CD4-positive, alpha-beta T cell treated with Interleukin-6 for 4 hours (primary cell): ENCODE results near the gene CDC42BPB.
A peak's percentile ranks its signal among the peaks of the same experiment; 100 is the strongest.

Experiments used
- DNase-seq: peaks from one replicate; pipeline ENCODE4 v3.0.0-alpha.2; 2020; ENCODE audit warnings: mixed read lengths

CDC42BPB gene

GRCh38 chr14:102957222-102957621 lies 100.1 kb downstream of the CDC42BPB start:
- no peak for DNase-seq

- no peak for DNase-seq
Observed at GRCh38 chr14:102955636-102956408, 101.5 kb downstream of the CDC42BPB start.

GRCh38 chr14:102954081-102954789 lies 103.1 kb downstream of the CDC42BPB start:
- no peak for DNase-seq

DNA sequence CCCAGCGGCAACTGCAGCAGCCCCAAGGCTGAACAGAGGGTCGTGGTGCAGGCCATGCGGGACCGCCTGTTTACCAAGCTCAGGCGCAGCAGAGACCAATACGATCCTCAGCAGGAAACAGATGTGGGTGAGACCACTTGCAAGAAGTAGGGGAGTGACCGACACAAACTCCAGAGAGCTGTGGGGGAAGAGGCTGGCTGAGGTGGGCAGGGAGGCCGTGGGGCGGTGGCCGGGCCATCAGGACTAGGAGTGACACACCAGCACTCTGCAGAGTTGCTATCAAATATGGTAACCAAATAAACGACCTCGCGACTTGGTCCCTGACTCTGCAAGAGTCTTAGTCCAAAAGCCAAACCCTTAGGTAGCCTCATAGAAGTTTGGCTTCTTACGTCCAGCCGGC lies 104.2 kb downstream of the CDC42BPB start:
- no peak for DNase-seq

DNA sequence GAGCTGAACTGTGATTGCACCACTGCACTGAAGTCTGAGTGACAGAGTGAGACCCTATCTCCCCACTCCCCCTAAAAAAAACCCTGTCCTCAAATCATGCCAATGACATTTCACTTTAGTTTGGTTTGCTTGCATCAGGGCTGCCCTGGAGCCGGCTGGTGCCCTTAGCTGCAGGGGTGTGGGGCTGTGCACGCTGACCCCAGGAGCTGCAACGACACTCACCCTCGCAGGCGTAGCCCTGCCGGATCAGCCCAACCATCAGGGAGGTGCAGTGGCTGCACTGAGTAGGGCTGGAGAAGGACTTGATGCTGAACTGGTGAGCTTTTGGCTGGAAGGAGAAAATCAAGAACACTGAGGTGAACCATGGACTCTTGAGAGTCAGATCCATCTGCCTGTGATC lies 105.1 kb downstream of the CDC42BPB start:
- DNase-seq: no peak

GRCh38 chr14:102951799-102952198 lies 105.5 kb downstream of the CDC42BPB start:
- no peak for DNase-seq

DNA sequence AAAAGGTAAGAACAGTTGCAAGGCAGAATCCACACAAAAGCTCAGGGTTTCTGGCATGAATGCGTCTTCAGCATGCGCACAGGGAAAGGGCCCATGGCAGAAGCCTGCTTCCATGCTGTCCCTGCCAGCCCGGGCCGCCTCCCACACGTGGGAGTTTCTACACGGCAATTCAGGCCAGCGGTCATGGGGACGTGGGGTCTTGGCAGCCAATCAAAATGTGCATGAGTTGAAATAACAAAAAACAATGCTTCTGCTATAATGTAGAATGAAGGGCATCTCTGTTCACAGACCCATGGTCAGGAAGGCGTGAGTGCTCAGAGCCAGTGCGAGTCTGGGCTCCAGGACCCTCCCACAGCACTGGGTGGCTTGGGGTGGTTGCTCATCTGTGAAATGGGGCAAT lies 106.3 kb downstream of the CDC42BPB start:
- no peak for DNase-seq

- no peak for DNase-seq
Observed at GRCh38 chr14:102949801-102950451, 107.4 kb downstream of the CDC42BPB start.

DNA sequence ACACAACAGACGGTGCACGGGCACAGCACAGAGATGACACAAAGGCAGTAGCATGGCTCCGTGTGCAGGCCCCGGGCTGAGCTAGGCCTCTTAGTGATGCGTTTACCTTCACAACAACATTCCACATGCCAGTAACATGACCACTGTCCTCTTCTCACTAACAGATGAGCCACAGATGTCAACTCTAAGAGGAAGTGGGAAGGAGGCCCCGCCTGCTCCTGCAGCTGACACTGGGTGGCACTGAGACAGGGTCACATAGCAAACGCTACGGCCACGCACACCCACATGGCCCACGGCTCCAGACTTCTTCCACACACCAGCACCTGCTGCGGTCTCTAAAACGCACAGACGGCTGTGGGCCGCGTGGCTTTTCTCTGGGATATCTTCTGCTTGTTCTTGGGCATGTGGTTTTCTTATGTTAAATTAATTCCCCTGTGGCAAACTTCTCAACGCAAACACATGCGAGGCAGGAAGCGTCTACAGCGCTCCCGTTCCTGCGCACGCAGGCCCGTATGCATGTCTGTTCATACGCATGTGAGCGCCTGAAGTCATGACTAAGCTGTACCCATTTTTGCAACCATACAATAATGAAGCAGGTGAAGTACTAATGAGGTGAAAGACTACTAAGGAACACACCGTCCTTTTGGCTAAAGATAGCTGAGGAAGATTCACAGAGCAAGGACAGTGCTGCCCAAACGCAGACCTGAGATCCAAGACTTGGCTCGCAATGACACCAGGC lies 108.1 kb downstream of the CDC42BPB start:
- peak; percentile 67 for DNase-seq

DNA sequence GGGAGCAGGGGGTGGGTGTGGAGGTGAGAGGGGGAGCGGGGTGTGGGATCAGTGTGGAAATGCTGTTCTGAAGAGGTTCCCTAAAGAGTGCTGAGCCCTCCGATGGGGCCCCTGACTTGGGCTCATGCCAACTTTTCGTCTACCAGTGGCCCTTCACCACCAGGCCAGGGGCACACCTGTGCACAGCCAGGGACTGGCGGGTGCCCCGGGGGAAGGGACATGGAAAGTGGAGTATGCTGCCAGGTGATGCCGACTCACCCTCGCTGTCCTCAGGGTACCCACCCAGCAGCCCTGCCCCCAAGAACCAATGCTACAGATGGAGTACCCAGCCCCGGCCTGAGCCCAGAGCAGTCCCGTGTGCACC lies 108.7 kb downstream of the CDC42BPB start:
- DNase-seq: no peak

DNA sequence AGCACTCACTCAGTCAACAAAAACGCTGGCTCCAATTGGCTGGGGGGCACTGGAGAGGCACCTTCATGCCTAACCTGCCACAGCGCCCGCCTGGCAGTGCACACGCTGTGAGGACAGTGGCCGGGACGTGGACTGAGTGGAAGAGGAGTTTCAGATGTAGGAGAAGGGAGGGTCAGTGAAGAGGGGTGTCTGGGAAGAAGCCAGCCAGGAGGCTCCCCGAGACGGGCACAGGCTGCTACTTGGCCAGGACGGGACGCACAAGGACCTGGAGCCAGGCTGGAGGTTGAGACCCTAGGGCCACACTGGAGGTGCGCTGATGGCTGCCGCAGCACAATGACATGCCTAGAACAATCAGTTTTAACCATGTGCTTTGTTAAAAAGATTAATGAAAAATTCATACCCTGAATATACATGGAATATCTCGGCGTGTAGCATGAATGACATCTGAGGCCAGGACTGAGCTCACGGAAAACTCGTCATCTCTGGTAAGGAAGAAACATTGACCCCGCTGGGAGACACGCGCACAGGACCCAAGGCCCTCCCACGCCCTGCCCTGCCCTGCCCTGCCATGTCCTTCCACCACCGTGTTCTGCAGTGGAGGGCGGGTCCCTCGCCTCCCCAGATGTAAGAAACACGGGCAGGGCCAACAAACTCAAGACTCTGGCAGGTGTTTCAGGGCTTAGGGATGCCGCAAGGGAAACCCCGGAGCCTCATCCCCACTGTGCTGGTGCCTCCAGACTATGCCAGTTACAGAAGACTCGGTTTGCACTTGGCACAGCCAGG lies 109.8 kb downstream of the CDC42BPB start:
- no peak for DNase-seq

- DNase-seq: no peak
Observed at GRCh38 chr14:102945346-102946130, 111.8 kb downstream of the CDC42BPB start.

DNA sequence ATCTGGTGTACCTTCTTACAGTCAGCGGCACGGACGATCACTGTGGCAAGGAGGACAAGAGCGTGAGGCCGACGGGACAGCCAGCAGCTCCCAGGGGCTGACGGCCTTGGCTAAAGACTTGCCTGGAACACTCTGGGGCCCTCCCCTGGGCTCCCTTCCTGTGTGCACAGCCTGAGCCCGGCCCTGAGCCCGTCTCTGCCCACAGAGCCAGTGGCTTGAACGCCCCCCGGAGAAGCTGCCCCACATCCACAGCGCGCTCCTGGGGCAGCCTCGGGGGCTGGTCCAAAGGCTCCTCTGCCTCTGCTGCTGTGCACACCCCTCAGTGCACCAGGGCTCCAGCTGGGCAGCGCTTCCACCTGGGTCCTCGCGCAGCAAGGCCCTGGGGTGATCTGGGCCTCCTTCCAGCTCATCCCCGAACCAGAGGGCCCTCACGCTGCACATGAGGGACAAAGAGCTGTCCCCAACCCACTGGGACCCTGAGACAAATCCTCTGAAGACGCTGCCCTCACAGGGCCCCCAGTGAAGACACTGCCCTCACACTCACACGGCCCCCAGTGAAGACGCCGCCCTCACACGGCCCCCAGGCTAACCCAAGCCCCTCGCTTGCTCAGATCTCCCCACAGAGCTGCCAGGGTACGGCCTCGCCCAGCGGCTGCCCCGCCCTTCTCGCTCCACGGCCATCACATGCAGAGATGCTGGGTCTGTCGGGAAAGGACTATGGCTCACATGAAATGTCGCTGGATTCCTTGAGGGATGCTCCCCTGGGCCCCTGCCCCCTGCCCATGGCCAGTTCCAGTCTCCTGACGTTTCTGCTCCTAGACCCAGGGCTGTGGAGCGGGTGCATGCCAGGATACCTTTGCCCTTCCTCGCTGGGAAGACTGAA lies 112.7 kb downstream of the CDC42BPB start:
- no peak for DNase-seq

- no peak for DNase-seq
Observed at GRCh38 chr14:102943979-102944378, 113.4 kb downstream of the CDC42BPB start.

DNA sequence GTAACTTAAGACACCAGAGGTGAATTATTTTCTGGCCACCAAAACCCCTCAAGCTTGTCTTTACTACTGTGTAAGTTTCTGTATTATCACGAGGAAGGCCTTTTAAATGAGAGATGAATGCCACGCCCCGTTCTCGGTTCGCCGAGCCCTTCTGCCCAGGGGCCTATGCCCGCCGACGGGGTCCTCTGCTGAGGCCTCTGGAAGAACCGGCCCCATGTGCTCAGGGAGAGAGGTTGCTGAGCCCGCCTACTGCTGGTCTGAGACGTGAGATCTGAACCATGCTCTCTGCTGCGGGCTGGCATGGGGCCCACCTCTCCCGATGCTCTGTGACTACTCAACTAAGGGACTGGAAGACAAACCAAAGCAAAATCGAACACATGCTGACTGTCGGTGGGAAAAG lies 113.9 kb downstream of the CDC42BPB start:
- no peak for DNase-seq

DNA sequence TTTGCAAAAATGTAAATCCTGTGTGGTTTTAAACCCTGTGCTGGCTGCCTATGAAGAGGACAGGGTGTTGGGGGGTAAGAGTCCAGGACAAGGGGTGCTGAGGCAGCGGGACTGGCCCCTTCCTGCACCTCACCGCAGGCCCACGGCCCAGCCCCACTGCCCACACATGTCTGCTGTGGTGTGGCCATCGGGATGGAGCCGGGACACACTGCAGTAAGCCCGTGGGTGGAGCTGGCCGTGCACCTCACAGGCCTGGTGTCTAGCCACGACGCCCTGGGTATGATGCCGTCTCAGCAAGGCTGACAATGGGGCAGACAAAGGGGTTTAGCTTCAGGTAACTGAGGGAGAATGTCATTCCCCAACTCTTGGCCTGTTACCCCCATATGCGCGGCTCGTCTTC lies 115.3 kb downstream of the CDC42BPB start:
- no peak for DNase-seq

DNA sequence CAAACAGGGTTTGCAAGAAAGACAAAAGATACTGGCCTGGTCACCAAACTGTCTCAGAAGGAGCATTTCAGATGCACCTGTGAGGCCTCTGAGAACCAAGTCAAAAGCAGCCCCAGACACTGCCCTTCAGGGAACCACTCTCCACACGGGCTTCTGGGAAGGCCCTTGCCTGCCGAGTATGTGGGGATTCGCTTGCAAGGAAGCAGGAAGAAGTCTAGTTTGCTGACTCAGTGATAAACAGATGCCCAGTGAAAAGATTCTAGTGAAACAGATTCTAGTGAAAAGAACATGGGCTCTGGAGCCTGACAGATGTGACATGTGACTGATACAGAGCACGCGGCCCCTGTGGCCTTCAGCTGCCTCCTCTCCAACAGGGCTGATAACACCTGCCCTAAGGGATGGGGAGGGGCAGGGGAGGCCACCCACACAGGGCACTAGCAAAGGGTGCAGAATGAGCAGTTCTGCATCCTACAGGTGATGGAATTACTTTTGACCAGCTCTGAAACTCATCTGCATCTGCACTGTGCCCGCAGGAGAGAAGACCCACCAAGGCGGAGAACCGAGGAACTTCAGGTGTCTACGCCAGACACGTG lies 115.8 kb downstream of the CDC42BPB start:
- DNase-seq: no peak

- DNase-seq: no peak
Observed at GRCh38 chr14:102940729-102941362, 116.5 kb downstream of the CDC42BPB start.

- no peak for DNase-seq
Observed at GRCh38 chr14:102939820-102940561, 117.4 kb downstream of the CDC42BPB start.
